WI38 (cell line): ENCODE data around the gene SLC35F3.

Experiments used
- H3K4me3 ChIP-seq: 2 replicates; pipeline ENCODE4 v1.5.1; 2011; ENCODE audit warnings: low read depth, mild to moderate bottlenecking, control low read depth, low read length
- TF ChIP-seq, protein P1 (sequence below): IDR thresholded peaks from 2 replicates; pipeline ENCODE4 v1.5.1; 2012; ENCODE audit warnings: low read depth, mild to moderate bottlenecking, control low read depth, low read length

Gene SLC35F3

DNA sequence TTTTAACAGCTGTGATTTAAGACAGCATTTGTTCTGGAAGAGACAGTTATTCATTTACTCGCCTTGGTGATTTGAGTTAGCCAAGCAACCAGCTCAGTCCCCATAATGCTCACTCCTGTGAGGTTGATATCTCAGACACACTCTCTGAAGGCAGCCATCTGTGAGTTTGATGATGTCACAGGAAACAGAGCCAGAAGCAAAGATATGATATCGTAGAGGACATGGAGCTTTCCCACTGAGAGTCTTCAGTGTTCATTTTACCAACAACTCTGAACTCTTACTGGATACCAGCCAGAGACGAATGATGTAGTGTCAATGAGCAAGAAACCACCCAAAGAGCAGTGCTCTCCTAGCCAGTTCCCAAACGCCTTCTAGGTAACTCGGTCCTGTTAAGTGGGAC lies 219.4 kb downstream of the SLC35F3 start:
- no peak overlapping the region for H3K4me3 ChIP-seq
- TF ChIP-seq, protein P1, sequence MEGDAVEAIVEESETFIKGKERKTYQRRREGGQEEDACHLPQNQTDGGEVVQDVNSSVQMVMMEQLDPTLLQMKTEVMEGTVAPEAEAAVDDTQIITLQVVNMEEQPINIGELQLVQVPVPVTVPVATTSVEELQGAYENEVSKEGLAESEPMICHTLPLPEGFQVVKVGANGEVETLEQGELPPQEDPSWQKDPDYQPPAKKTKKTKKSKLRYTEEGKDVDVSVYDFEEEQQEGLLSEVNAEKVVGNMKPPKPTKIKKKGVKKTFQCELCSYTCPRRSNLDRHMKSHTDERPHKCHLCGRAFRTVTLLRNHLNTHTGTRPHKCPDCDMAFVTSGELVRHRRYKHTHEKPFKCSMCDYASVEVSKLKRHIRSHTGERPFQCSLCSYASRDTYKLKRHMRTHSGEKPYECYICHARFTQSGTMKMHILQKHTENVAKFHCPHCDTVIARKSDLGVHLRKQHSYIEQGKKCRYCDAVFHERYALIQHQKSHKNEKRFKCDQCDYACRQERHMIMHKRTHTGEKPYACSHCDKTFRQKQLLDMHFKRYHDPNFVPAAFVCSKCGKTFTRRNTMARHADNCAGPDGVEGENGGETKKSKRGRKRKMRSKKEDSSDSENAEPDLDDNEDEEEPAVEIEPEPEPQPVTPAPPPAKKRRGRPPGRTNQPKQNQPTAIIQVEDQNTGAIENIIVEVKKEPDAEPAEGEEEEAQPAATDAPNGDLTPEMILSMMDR, result no peak

DNA sequence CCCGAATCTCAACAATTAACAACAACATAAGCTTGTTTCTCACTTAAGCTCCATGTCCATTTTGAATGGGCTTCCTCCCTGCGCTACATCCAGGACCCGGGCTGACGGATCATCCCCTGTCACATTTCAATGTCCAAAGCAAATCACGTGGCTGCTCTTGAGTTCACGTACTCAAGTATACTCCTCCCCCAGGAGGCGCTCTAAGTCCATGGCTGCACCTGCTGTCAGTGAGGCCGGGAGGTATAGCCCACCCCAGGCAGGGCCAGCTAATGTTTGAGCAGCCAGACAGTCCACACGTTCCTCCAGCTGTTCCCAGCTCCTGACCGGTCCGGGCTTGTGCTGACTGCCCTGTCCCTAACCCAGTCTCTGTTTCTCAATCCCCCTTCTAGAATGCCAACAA lies 220.8 kb downstream of the SLC35F3 start:
- TF ChIP-seq, protein P1, result peak; percentile 58
- H3K4me3 ChIP-seq, result no peak overlapping the region

DNA sequence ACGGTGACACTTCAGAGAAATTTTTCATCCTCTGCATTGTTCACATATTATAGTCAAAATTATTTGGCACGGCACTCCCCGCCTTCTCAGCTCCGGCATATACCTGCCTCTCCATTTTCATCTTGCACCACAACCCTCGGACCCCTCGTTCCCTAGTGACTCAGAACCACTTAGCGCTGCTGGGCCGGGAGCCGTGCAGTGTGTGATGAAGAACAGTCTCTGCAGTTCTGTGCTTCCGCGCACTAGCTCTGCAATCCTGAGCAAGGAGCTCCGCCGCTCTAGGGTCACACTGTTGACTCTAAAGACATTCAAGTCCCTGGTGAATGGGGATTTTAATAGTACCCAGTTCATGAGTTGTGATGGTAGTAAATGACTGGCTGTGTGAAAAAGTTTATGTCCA lies 221.2 kb downstream of the SLC35F3 start:
- TF ChIP-seq, protein P1, result no peak
- H3K4me3 ChIP-seq, result no peak overlapping the region

- TF ChIP-seq, protein P1, result no peak
- no peak overlapping the region for H3K4me3 ChIP-seq
Measured at GRCh38 chr1:234127026-234127671, 222.7 kb downstream of the SLC35F3 start.

- TF ChIP-seq, protein P1, result no peak
- H3K4me3 ChIP-seq, result no peak overlapping the region
Measured at GRCh38 chr1:234132795-234133194, 228.3 kb downstream of the SLC35F3 start.

GRCh38 chr1:234134878-234135277 lies 230.4 kb downstream of the SLC35F3 start:
- TF ChIP-seq, protein P1, result no peak

DNA sequence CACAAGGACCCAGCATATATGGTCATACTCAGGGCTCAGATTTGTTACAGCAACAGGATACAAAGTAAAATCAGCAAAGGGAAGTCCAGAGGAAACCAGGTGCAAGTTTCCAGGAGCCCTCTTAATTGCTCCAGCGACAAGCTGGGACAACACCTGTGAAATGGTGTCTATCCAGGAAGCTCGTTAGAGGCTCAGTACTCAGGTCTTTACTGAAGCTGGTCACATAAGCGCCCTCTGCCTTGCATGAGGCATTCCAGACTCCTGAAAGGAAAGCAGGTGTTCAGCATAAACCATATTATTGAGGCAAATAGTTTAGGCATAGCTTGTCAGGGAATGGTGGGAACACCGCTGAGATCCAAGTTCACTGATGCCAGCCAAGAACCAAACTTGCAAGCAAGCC lies 231.0 kb downstream of the SLC35F3 start:
- H3K4me3 ChIP-seq, result no peak overlapping the region
- TF ChIP-seq, protein P1, result no peak

More at GRCh38 chr1:234134878-234135277, 230.4 kb downstream of the SLC35F3 start:
- H3K4me3 ChIP-seq, result no peak overlapping the region
